Measurements from ENCODE around the gene GLDC.

DNA sequence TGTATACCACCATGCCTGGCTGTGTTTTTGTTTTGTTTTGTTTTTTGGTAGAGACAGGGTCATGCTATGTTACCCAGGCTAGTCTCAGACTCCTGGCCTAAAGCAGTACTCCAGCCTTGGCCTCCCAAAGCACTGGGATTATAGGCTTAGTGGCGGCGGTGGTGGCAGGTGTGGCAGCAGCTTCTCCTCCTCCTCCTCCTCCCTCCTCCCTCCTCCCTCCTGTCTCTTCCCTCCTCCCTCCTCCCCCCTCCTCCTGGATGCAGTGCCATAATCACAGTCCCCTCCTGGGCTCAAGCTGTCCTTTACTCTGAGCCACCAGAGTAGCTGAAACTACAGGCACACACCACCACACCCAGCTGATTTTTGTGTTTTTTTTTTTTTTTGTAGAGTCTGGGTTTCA lies 161.3 kb downstream of the GLDC start:
- no peak for TF ChIP-seq GABPA (IDR thresholded peaks at IDR 0.05 in 1 of 2, conservative IDR thresholded peaks at IDR 0.05 in 1 of 2)
- TF ChIP-seq, protein P1, sequence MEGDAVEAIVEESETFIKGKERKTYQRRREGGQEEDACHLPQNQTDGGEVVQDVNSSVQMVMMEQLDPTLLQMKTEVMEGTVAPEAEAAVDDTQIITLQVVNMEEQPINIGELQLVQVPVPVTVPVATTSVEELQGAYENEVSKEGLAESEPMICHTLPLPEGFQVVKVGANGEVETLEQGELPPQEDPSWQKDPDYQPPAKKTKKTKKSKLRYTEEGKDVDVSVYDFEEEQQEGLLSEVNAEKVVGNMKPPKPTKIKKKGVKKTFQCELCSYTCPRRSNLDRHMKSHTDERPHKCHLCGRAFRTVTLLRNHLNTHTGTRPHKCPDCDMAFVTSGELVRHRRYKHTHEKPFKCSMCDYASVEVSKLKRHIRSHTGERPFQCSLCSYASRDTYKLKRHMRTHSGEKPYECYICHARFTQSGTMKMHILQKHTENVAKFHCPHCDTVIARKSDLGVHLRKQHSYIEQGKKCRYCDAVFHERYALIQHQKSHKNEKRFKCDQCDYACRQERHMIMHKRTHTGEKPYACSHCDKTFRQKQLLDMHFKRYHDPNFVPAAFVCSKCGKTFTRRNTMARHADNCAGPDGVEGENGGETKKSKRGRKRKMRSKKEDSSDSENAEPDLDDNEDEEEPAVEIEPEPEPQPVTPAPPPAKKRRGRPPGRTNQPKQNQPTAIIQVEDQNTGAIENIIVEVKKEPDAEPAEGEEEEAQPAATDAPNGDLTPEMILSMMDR (IDR thresholded peaks at IDR 0.05; ENCODE audit: low read depth, low read length, missing input control), result no peak

All from liver (tissue), 3 donors.